ENCODE data around the gene FAIM. TPM values are rescaled to one million over a fixed set of nuclear protein-coding genes. Genes with fewer than 3 reads are reported as not detected.

Gene FAIM
- total and polyA plus RNA-seq, 2 of the 8 experiments (the other 6 are each of a cell fraction or from before 2014, with no cell fraction given), result 1.2 to 7.1 TPM

GRCh38 chr3:138629526-138629925 lies 21.0 kb downstream of the FAIM start:
- H3K23me2 ChIP-seq (ENCODE audit: low read depth, low read length), result no peaks in the 10 kb centered on the region
- no peak overlapping the region for H3K4me2 ChIP-seq (ENCODE audit: insufficient read depth in 1 of 2, low read depth in 2 of 2, low read length in 2 of 2)
- 0 out of 2 replicates have a peak overlapping the region, but pooled peaks have one; percentile 4 for H3K27ac ChIP-seq (ENCODE audit: low read depth, low read length)
- DNase-seq (ENCODE audit: low read depth in 1 of 2, low spot score in 2 of 2) (no peak), FAIRE-seq (no peak)
- H3K27me3 ChIP-seq (replicated peaks in 1 of 4; ENCODE audit: control insufficient read depth in 3 of 4, extremely low read depth in 1 of 4, insufficient read depth in 3 of 4, low read length in 3 of 4), result no peaks in the 10 kb centered on the region
- H2BK120ac ChIP-seq (replicated peaks; ENCODE audit: low read depth, low read length), result no peak overlapping the region
- no peak overlapping the region for H2AFZ ChIP-seq (ENCODE audit: low read length)
- no peaks in the 10 kb centered on the region for H3K9me3 ChIP-seq (ENCODE audit: insufficient read depth in 2 of 2, low read depth in 1 of 2, low read length in 1 of 2)
- H3K4me3 ChIP-seq (ENCODE audit: extremely low read depth in 1 of 4, insufficient read depth in 2 of 4, low read depth in 3 of 4, low read length in 4 of 4), result no peak overlapping the region
- no peak overlapping the region for H2BK5ac ChIP-seq (ENCODE audit: low read depth, low read length)
- no peak overlapping the region for H4K8ac ChIP-seq (ENCODE audit: extremely low read depth, insufficient read depth, low read length)
- H4K5ac ChIP-seq (ENCODE audit: insufficient read length, low read depth, low read length), result no peak overlapping the region
- H3K36me3 ChIP-seq (ENCODE audit: control insufficient read depth in 2 of 4, insufficient read depth in 4 of 4, low read length in 3 of 4), result no peaks in the 10 kb centered on the region
- H3K79me2 ChIP-seq (ENCODE audit: control insufficient read depth in 1 of 2, insufficient read depth in 2 of 2, low read length in 2 of 2), result no peaks in the 10 kb centered on the region
- H4K91ac ChIP-seq (replicated peaks; ENCODE audit: insufficient read length, low read length), result no peak overlapping the region
- H3K56ac ChIP-seq (replicated peaks; ENCODE audit: insufficient read length, low read depth, low read length), result no peak overlapping the region
- no peak overlapping the region for H2BK12ac ChIP-seq (ENCODE audit: low read depth, low read length)
- 72% methylated on average over 6 of the region's 6 CpGs; no CpG with 5 or more reads in 1 of the 2 experiments for WGBS, 2 experiments (ENCODE audit: extremely low coverage in 1 of 2, insufficient coverage in 1 of 2, insufficient read length in 1 of 2, insufficient replicate concordance in 2 of 2, low coverage in 1 of 2, low lambda C conversion rate in 2 of 2, missing lambda C conversion rate in 1 of 2)
- no peak overlapping the region for H2BK20ac ChIP-seq (ENCODE audit: low read length)
- ChIA-PET CTCF (ENCODE audit: partially characterized antibody) (no interaction called here), POLR2A (ENCODE audit: partially characterized antibody) (no interaction called here)
- H3K23ac ChIP-seq (ENCODE audit: insufficient read length), result no peak overlapping the region
- no peaks in the 10 kb centered on the region for H3K4me1 ChIP-seq (replicated peaks in 1 of 4; ENCODE audit: control insufficient read depth in 3 of 4, insufficient read depth in 4 of 4, low read length in 3 of 4)
- no peak overlapping the region for H3K4ac ChIP-seq (replicated peaks; ENCODE audit: insufficient read length, low read depth, low read length)
- H3K14ac ChIP-seq (ENCODE audit: insufficient read length), result no peak overlapping the region
- H3K79me1 ChIP-seq (ENCODE audit: low read depth, low read length), result no peaks in the 10 kb centered on the region
- no peak overlapping the region for H3K9ac ChIP-seq (replicated peaks in 1 of 4; ENCODE audit: extremely low read depth in 1 of 4, low read depth in 3 of 4, low read length in 3 of 4)
- no peak overlapping the region for H2AK5ac ChIP-seq (ENCODE audit: low read depth, low read length)
- H2BK15ac ChIP-seq (ENCODE audit: low read length), result no peak overlapping the region
- no peaks in the 10 kb centered on the region for H4K20me1 ChIP-seq (replicated peaks in 1 of 2; ENCODE audit: control insufficient read depth in 1 of 2, insufficient read depth in 2 of 2, low read length in 2 of 2)
- no peak overlapping the region for H3K18ac ChIP-seq (ENCODE audit: extremely low read depth, low read length)
- TF ChIP-seq, protein P1, sequence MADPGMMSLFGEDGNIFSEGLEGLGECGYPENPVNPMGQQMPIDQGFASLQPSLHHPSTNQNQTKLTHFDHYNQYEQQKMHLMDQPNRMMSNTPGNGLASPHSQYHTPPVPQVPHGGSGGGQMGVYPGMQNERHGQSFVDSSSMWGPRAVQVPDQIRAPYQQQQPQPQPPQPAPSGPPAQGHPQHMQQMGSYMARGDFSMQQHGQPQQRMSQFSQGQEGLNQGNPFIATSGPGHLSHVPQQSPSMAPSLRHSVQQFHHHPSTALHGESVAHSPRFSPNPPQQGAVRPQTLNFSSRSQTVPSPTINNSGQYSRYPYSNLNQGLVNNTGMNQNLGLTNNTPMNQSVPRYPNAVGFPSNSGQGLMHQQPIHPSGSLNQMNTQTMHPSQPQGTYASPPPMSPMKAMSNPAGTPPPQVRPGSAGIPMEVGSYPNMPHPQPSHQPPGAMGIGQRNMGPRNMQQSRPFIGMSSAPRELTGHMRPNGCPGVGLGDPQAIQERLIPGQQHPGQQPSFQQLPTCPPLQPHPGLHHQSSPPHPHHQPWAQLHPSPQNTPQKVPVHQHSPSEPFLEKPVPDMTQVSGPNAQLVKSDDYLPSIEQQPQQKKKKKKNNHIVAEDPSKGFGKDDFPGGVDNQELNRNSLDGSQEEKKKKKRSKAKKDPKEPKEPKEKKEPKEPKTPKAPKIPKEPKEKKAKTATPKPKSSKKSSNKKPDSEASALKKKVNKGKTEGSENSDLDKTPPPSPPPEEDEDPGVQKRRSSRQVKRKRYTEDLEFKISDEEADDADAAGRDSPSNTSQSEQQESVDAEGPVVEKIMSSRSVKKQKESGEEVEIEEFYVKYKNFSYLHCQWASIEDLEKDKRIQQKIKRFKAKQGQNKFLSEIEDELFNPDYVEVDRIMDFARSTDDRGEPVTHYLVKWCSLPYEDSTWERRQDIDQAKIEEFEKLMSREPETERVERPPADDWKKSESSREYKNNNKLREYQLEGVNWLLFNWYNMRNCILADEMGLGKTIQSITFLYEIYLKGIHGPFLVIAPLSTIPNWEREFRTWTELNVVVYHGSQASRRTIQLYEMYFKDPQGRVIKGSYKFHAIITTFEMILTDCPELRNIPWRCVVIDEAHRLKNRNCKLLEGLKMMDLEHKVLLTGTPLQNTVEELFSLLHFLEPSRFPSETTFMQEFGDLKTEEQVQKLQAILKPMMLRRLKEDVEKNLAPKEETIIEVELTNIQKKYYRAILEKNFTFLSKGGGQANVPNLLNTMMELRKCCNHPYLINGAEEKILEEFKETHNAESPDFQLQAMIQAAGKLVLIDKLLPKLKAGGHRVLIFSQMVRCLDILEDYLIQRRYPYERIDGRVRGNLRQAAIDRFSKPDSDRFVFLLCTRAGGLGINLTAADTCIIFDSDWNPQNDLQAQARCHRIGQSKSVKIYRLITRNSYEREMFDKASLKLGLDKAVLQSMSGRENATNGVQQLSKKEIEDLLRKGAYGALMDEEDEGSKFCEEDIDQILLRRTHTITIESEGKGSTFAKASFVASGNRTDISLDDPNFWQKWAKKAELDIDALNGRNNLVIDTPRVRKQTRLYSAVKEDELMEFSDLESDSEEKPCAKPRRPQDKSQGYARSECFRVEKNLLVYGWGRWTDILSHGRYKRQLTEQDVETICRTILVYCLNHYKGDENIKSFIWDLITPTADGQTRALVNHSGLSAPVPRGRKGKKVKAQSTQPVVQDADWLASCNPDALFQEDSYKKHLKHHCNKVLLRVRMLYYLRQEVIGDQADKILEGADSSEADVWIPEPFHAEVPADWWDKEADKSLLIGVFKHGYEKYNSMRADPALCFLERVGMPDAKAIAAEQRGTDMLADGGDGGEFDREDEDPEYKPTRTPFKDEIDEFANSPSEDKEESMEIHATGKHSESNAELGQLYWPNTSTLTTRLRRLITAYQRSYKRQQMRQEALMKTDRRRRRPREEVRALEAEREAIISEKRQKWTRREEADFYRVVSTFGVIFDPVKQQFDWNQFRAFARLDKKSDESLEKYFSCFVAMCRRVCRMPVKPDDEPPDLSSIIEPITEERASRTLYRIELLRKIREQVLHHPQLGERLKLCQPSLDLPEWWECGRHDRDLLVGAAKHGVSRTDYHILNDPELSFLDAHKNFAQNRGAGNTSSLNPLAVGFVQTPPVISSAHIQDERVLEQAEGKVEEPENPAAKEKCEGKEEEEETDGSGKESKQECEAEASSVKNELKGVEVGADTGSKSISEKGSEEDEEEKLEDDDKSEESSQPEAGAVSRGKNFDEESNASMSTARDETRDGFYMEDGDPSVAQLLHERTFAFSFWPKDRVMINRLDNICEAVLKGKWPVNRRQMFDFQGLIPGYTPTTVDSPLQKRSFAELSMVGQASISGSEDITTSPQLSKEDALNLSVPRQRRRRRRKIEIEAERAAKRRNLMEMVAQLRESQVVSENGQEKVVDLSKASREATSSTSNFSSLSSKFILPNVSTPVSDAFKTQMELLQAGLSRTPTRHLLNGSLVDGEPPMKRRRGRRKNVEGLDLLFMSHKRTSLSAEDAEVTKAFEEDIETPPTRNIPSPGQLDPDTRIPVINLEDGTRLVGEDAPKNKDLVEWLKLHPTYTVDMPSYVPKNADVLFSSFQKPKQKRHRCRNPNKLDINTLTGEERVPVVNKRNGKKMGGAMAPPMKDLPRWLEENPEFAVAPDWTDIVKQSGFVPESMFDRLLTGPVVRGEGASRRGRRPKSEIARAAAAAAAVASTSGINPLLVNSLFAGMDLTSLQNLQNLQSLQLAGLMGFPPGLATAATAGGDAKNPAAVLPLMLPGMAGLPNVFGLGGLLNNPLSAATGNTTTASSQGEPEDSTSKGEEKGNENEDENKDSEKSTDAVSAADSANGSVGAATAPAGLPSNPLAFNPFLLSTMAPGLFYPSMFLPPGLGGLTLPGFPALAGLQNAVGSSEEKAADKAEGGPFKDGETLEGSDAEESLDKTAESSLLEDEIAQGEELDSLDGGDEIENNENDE (IDR thresholded peaks at IDR 0.05; ENCODE audit: insufficient replicate concordance, low read length), result no peak
